ENCODE data around the gene MME. TPM values are rescaled to one million over a fixed set of nuclear protein-coding genes. Genes with fewer than 3 reads are reported as not detected.
"Not testable (repeated sequence)": the region's sequence is repeated elsewhere in the genome, so short reads cannot be mapped to it uniquely, and the experiment has no call there.

MME gene
- total and polyA plus RNA-seq, 5 donors from 2014 or later, result 0.41 to 0.71 TPM; not detected in 3

DNA sequence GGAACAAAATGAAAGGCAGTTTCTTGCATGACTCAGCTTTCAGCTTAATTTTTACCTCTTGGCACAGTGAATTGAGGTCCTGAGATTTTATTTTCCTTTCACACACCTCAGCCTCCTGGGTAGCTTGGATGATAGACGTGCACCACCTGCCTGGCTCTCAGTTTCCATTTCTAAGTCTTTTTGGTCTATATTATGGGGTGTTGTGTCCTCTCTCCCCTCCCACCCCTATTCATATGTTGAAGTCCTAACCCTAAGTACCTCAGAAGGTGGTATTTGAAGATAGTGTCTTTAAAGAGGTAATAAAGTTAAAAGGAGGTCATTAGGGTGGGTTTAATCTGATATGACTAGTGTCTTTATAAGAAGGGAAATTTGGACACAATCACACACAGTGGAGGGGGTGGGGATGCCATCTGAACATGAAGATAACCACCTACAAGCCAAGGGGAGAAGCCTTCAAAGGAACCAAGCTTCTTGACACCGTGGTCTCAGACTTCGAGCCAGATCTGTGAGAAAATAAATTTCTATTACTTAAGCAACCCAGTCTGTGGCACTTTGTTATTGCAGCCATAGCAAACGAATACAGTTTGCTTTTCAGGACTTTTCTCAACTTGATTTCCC, 128.2 kb downstream of the MME start:
- no peaks in the 10 kb centered on the region for H3K36me3 Mint-ChIP-seq
- H3K27me3 Mint-ChIP-seq, result no peaks in the 10 kb centered on the region
- H3K9me3 ChIP-seq (ENCODE audit: control insufficient read depth in 2 of 2, low read length in 2 of 2), result no peaks in the 10 kb centered on the region
- H3K4me1 ChIP-seq (ENCODE audit: control insufficient read depth, insufficient read depth, low read length, poor library complexity, severe bottlenecking), result no peaks in the 10 kb centered on the region
- peaks cover 0 to 4% (median 0%) of the 10 kb centered on the region in 7 donors for H3K9me3 Mint-ChIP-seq
- H3K4me3 Mint-ChIP-seq, result no peak overlapping the region
- no peak for DNase-seq
- H3K27ac ChIP-seq (ENCODE audit: insufficient read depth, low read length, poor library complexity, severe bottlenecking), result no peak overlapping the region
- no peaks in the 10 kb centered on the region for H3K27me3 ChIP-seq (ENCODE audit: control insufficient read depth, insufficient read depth, low read length)
- H3K27ac Mint-ChIP-seq, result no peak overlapping the region
- H3K36me3 ChIP-seq (ENCODE audit: control insufficient read depth, insufficient read depth, low read length), result no peaks in the 10 kb centered on the region
- H3K4me1 Mint-ChIP-seq, result no peaks in the 10 kb centered on the region
- no peak overlapping the region for H3K4me3 ChIP-seq (ENCODE audit: low read depth, low read length)
- ATAC-seq (ENCODE audit: low read depth in 2 of 2), result no peak

DNA sequence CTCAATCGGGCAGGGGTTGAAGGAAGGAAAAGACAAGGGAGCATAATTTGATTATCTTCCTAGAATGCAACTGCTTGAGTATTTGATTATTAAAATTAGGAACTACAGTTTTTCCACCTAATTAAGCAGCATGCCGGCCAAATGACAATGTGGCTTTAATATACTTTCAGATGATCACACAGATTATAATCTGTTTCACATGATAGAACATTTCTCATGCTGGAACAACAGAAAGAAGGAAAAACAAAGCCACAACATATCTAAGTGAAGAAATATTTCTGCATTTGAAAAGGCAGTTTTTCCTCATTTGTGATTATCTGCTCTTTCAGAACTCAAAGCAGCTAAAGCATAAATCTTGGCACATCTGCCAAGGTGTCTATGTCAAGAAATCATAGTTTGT, 130.6 kb downstream of the MME start:
- peaks cover 0 to 6% (median 2%) of the 10 kb centered on the region in 7 donors for H3K9me3 Mint-ChIP-seq
- H3K36me3 ChIP-seq (ENCODE audit: control insufficient read depth, insufficient read depth, low read length), result no peaks in the 10 kb centered on the region
- no peaks in the 10 kb centered on the region for H3K27me3 Mint-ChIP-seq
- DNase-seq (no peak), ATAC-seq (ENCODE audit: low read depth in 2 of 2) (no peak)
- H3K4me3 Mint-ChIP-seq, result no peak overlapping the region
- no peaks in the 10 kb centered on the region for H3K36me3 Mint-ChIP-seq
- no peaks in the 10 kb centered on the region for H3K27me3 ChIP-seq (ENCODE audit: control insufficient read depth, insufficient read depth, low read length)
- no peaks in the 10 kb centered on the region for H3K4me1 ChIP-seq (ENCODE audit: control insufficient read depth, insufficient read depth, low read length, poor library complexity, severe bottlenecking)
- no peak overlapping the region for H3K27ac ChIP-seq (ENCODE audit: insufficient read depth, low read length, poor library complexity, severe bottlenecking)
- no peak overlapping the region for H3K4me3 ChIP-seq (ENCODE audit: low read depth, low read length)
- H3K9me3 ChIP-seq (ENCODE audit: control insufficient read depth in 2 of 2, low read length in 2 of 2), result no peaks in the 10 kb centered on the region
- no peak overlapping the region for H3K27ac Mint-ChIP-seq
- no peaks in the 10 kb centered on the region for H3K4me1 Mint-ChIP-seq

DNA sequence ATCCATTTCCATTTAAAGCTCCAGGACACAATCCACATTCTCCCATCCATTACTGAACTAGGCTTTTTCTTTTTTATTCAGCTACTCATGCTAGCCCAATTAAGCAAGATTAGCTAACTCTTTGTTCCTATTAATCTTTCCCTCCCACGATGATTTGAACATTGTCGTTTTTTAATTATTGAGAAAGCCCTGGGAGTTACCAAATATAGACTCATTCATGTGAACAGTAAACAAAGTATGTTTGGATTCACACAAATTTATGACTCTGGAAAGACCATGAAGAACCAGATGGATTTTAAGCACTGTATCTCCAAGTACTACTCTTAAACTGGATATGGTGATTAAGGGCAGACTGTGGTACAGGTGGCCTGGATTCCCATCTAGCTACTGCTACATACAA, 131.1 kb downstream of the MME start:
- Mint-ChIP-seq H3K4me1 (no peaks in the 10 kb centered on the region), H3K27ac (no peak overlapping the region), H3K27me3 (no peaks in the 10 kb centered on the region), H3K36me3 (no peaks in the 10 kb centered on the region), H3K4me3 (no peak overlapping the region), H3K9me3 (peaks cover 0 to 6% (median 2%) of the 10 kb centered on the region in 7 donors)
- Histone ChIP-seq H3K27me3 (ENCODE audit: control insufficient read depth, insufficient read depth, low read length) (no peaks in the 10 kb centered on the region), H3K9me3 (ENCODE audit: control insufficient read depth in 2 of 2, low read length in 2 of 2) (no peaks in the 10 kb centered on the region), H3K4me1 (ENCODE audit: control insufficient read depth, insufficient read depth, low read length, poor library complexity, severe bottlenecking) (no peaks in the 10 kb centered on the region), H3K36me3 (ENCODE audit: control insufficient read depth, insufficient read depth, low read length) (no peaks in the 10 kb centered on the region), H3K4me3 (ENCODE audit: low read depth, low read length) (no peak overlapping the region), H3K27ac (ENCODE audit: insufficient read depth, low read length, poor library complexity, severe bottlenecking) (no peak overlapping the region)
- DNase-seq, result no peak
- ATAC-seq (ENCODE audit: low read depth in 2 of 2), result no peak

DNA sequence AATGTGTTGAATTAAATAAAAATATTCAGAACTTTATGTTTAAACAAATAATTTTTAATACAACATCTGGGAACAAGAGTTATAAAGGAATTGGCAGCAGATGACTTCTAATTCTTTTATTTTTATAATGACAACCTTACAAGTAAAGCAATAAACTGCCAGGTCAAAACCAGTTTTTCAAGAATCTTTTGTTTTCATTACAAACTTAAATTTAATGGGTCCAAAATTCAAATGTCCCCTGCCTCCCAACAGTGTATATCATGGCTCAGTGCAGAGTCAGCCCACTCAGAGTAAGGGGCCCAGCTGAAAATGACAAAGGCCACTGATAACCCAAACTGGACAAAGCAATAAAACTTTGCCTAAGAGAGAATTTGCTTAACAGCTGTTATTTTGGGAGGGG, 131.8 kb downstream of the MME start:
- Histone ChIP-seq H3K27me3 (ENCODE audit: control insufficient read depth, insufficient read depth, low read length) (no peaks in the 10 kb centered on the region), H3K36me3 (ENCODE audit: control insufficient read depth, insufficient read depth, low read length) (no peaks in the 10 kb centered on the region), H3K9me3 (ENCODE audit: control insufficient read depth in 2 of 2, low read length in 2 of 2) (no peaks in the 10 kb centered on the region), H3K4me3 (ENCODE audit: low read depth, low read length) (no peak overlapping the region), H3K27ac (ENCODE audit: insufficient read depth, low read length, poor library complexity, severe bottlenecking) (no peak overlapping the region), H3K4me1 (ENCODE audit: control insufficient read depth, insufficient read depth, low read length, poor library complexity, severe bottlenecking) (no peaks in the 10 kb centered on the region)
- Mint-ChIP-seq H3K36me3 (no peaks in the 10 kb centered on the region), H3K4me3 (no peak overlapping the region), H3K27ac (no peak overlapping the region), H3K9me3 (peaks cover 0 to 6% (median 2%) of the 10 kb centered on the region in 7 donors), H3K27me3 (no peaks in the 10 kb centered on the region), H3K4me1 (no peaks in the 10 kb centered on the region)
- ATAC-seq (ENCODE audit: low read depth in 2 of 2) (no peak), DNase-seq (no peak)

DNA sequence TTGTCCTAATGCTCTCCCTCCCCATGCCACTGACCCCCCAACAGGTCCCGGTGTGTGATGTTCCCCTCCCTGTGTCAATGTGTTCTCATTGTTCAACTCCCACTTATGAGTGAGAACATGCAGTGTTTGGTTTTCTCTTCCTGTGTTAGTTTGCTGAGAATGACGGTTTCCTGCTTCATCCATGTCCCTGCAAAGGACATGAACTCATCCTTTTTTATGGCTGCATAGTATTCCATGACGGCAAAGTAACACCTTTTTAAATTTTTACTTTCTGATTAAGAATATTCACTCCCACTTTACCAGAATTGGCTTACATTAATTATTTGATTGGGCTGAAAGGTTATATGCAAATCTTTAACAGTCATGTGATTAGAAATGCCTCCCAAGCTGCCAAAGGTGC, 135.9 kb downstream of the MME start:
- H3K9me3 ChIP-seq (ENCODE audit: control insufficient read depth in 2 of 2, low read length in 2 of 2); DNase-seq; H3K4me1 Mint-ChIP-seq; H3K27me3 Mint-ChIP-seq; H3K27ac ChIP-seq (ENCODE audit: insufficient read depth, low read length, poor library complexity, severe bottlenecking); H3K36me3 Mint-ChIP-seq; ATAC-seq (ENCODE audit: low read depth in 2 of 2); H3K4me1 ChIP-seq (ENCODE audit: control insufficient read depth, insufficient read depth, low read length, poor library complexity, severe bottlenecking); H3K36me3 ChIP-seq (ENCODE audit: control insufficient read depth, insufficient read depth, low read length); H3K27ac Mint-ChIP-seq; H3K4me3 ChIP-seq (ENCODE audit: low read depth, low read length); H3K27me3 ChIP-seq (ENCODE audit: control insufficient read depth, insufficient read depth, low read length); H3K4me3 Mint-ChIP-seq: not testable (repeated sequence)
- H3K9me3 Mint-ChIP-seq, result peaks cover 0 to 12% (median 5%) of the 10 kb centered on the region in 7 donors

DNA sequence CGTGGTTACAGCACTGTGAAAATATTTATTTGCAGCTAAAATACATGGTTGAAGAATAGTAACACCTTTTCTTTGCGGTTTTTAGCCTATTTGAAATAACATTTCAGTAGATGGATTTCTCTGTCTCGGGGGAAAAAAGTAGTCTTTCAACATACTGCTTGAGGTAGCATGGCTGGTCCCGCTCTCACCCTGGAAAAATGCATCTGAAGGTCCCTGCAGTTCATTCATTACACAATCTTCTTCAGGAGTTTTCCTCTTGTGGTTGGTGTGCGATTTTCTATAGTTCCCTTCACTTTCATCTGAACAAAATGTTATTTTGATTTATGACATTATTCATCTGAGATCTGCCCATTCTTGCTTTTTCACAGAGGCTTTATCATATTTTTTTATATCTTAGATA, 137.5 kb downstream of the MME start:
- Mint-ChIP-seq H3K4me3 (no peak overlapping the region), H3K4me1 (no peaks in the 10 kb centered on the region), H3K27me3 (no peaks in the 10 kb centered on the region), H3K36me3 (no peaks in the 10 kb centered on the region), H3K27ac (no peak overlapping the region), H3K9me3 (peaks cover 0 to 13% (median 5%) of the 10 kb centered on the region in 7 donors)
- Histone ChIP-seq H3K36me3 (ENCODE audit: control insufficient read depth, insufficient read depth, low read length) (no peaks in the 10 kb centered on the region), H3K27me3 (ENCODE audit: control insufficient read depth, insufficient read depth, low read length) (no peaks in the 10 kb centered on the region), H3K4me3 (ENCODE audit: low read depth, low read length) (no peak overlapping the region), H3K9me3 (ENCODE audit: control insufficient read depth in 2 of 2, low read length in 2 of 2) (no peaks in the 10 kb centered on the region), H3K4me1 (ENCODE audit: control insufficient read depth, insufficient read depth, low read length, poor library complexity, severe bottlenecking) (no peaks in the 10 kb centered on the region), H3K27ac (ENCODE audit: insufficient read depth, low read length, poor library complexity, severe bottlenecking) (no peak overlapping the region)
- DNase-seq (no peak), ATAC-seq (ENCODE audit: low read depth in 2 of 2) (no peak)

DNA sequence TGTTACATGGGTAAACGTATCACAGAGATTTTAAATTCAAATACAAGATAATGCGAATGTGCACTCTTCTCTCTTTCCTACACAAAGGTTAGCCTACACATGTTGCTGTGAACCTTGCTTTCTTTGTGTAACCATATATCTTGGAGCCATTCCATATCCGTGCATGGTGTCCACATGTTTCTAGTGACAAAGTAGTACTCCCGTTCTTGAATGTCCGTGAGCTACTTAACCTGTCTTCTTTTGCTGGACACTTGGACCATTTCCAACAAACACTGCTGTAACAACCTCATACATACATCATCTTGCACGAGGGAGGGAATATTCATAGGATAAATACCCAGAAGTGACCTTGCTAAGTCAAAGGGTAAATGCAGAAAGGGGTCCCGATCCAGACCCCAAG, 138.3 kb downstream of the MME start:
- H3K36me3 Mint-ChIP-seq, result no peaks in the 10 kb centered on the region
- ATAC-seq (ENCODE audit: low read depth in 2 of 2), result no peak
- no peak overlapping the region for H3K27ac Mint-ChIP-seq

DNA sequence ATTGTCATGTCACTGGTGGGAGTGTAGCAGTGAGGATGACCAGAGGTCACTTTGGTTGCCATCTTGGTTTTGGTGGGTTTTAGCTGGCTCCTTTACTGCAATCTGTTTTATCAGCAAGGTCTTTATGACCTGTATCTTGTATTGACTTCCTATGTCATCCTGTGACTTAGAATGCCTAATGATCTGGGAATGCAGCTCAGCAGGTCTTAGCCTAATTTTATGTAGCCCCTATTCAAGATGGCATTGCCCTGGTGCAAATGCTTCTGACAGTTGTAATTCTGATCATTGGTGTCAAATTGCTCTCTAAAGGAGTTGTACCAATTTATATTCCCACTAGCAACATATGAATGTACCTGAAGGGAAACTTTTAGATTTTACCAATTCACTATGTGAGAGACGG, 139.0 kb downstream of the MME start:
- no peaks in the 10 kb centered on the region for H3K36me3 Mint-ChIP-seq
- no peak for DNase-seq
- H3K27ac Mint-ChIP-seq, result no peak overlapping the region
- peaks cover 0 to 13% (median 6%) of the 10 kb centered on the region in 7 donors for H3K9me3 Mint-ChIP-seq
- no peak overlapping the region for H3K4me3 ChIP-seq (ENCODE audit: low read depth, low read length)
- ATAC-seq (ENCODE audit: low read depth in 2 of 2), result no peak
- H3K27me3 Mint-ChIP-seq, result no peaks in the 10 kb centered on the region
- no peak overlapping the region for H3K4me3 Mint-ChIP-seq
- no peak overlapping the region for H3K27ac ChIP-seq (ENCODE audit: insufficient read depth, low read length, poor library complexity, severe bottlenecking)
- no peaks in the 10 kb centered on the region for H3K4me1 ChIP-seq (ENCODE audit: control insufficient read depth, insufficient read depth, low read length, poor library complexity, severe bottlenecking)
- H3K4me1 Mint-ChIP-seq, result no peaks in the 10 kb centered on the region
- H3K9me3 ChIP-seq (ENCODE audit: control insufficient read depth in 2 of 2, low read length in 2 of 2), result no peaks in the 10 kb centered on the region
- no peaks in the 10 kb centered on the region for H3K27me3 ChIP-seq (ENCODE audit: control insufficient read depth, insufficient read depth, low read length)
- H3K36me3 ChIP-seq (ENCODE audit: control insufficient read depth, insufficient read depth, low read length), result no peaks in the 10 kb centered on the region

More for the DNA sequence above, 138.3 kb downstream of the MME start:
- Mint-ChIP-seq H3K9me3 (peaks cover 0 to 13% (median 6%) of the 10 kb centered on the region in 7 donors), H3K4me1 (no peaks in the 10 kb centered on the region), H3K27me3 (no peaks in the 10 kb centered on the region), H3K4me3 (no peak overlapping the region)
- Histone ChIP-seq H3K27ac (ENCODE audit: insufficient read depth, low read length, poor library complexity, severe bottlenecking) (no peak overlapping the region), H3K9me3 (ENCODE audit: control insufficient read depth in 2 of 2, low read length in 2 of 2) (no peaks in the 10 kb centered on the region), H3K27me3 (ENCODE audit: control insufficient read depth, insufficient read depth, low read length) (no peaks in the 10 kb centered on the region), H3K4me3 (ENCODE audit: low read depth, low read length) (no peak overlapping the region), H3K4me1 (ENCODE audit: control insufficient read depth, insufficient read depth, low read length, poor library complexity, severe bottlenecking) (no peaks in the 10 kb centered on the region), H3K36me3 (ENCODE audit: control insufficient read depth, insufficient read depth, low read length) (no peaks in the 10 kb centered on the region)
- DNase-seq, result no peak

Measured in CD4-positive, CD25-positive, alpha-beta regulatory T cell (primary cell).